HCEC 1CT (cell line): ENCODE data around the gene GTF2A2.
"Not testable (repeated sequence)": the region's sequence is repeated elsewhere in the genome, so short reads cannot be mapped to it uniquely, and the experiment has no call there.

ENCODE experiments used
- DNase-seq: peaks from one replicate; pipeline ENCODE4 v3.0.0-alpha.2; 2017

Gene GTF2A2

GRCh38 chr15:59668556-59668955 is 11.2 kb upstream of the GTF2A2 start:
- DNase-seq: no peak

GRCh38 chr15:59662260-59662659 is 4.9 kb upstream of the GTF2A2 start:
- no peak for DNase-seq

- DNase-seq: no peak
Observed at GRCh38 chr15:59659366-59659765, 2.1 kb upstream of the GTF2A2 start.

GRCh38 chr15:59657635-59658125 is 365 bp upstream of the GTF2A2 start:
- DNase-seq: no peak

GRCh38 chr15:59654046-59654445 is 3.3 kb downstream of the GTF2A2 start:
- no peak for DNase-seq

- DNase-seq: no peak
Observed at GRCh38 chr15:59649603-59650002, 7.7 kb downstream of the GTF2A2 start.

GRCh38 chr15:59647085-59647484 is 10.2 kb downstream of the GTF2A2 start:
- no peak for DNase-seq

GRCh38 chr15:59646277-59646676 is 11.0 kb downstream of the GTF2A2 start:
- DNase-seq: no peak

GRCh38 chr15:59645812-59646211 is 11.5 kb downstream of the GTF2A2 start:
- not testable (repeated sequence) for DNase-seq

- peak; percentile 36 for DNase-seq
Observed at GRCh38 chr15:59644756-59645155, 12.6 kb downstream of the GTF2A2 start.

GRCh38 chr15:59642351-59642750 is 15.0 kb downstream of the GTF2A2 start:
- DNase-seq: no peak

GRCh38 chr15:59637507-59637906 is 19.8 kb downstream of the GTF2A2 start:
- DNase-seq: not testable (repeated sequence)

GRCh38 chr15:59636184-59636583 is 21.1 kb downstream of the GTF2A2 start:
- DNase-seq: no peak

- DNase-seq: no peak
Observed at GRCh38 chr15:59632714-59633113, 24.6 kb downstream of the GTF2A2 start.

GRCh38 chr15:59622289-59622688 is 35.0 kb downstream of the GTF2A2 start:
- peak; percentile 72 for DNase-seq

- DNase-seq: no peak
Observed at GRCh38 chr15:59618406-59618805, 38.9 kb downstream of the GTF2A2 start.

GRCh38 chr15:59616379-59616778 is 40.9 kb downstream of the GTF2A2 start:
- DNase-seq: no peak

GRCh38 chr15:59615661-59616060 is 41.7 kb downstream of the GTF2A2 start:
- DNase-seq: no peak

- DNase-seq: no peak
Observed at GRCh38 chr15:59614153-59614552, 43.2 kb downstream of the GTF2A2 start.

- DNase-seq: peak; percentile 67
Observed at GRCh38 chr15:59611276-59612260, 45.7 kb downstream of the GTF2A2 start, which contains the start of gene GCNT3. Gene GCNT3 (plus strand): TSS chr15:59611783. CDS start chr15:59618239, 6,456 bp downstream.

- no peak for DNase-seq
Observed at GRCh38 chr15:59609730-59610712, 47.3 kb downstream of the GTF2A2 start.

GRCh38 chr15:59605994-59606393 is 51.3 kb downstream of the GTF2A2 start:
- DNase-seq: no peak

GRCh38 chr15:59598461-59598860 is 58.9 kb downstream of the GTF2A2 start:
- DNase-seq: no peak
